GM15510 (cell line): ENCODE results near the gene WDR83.

ENCODE experiments used
- POLR2A ChIP-seq: IDR thresholded peaks from 3 replicates; pipeline ENCODE4 v1.6.1; 2011; ENCODE audit warnings: borderline replicate concordance; ENCODE audit not compliant: insufficient read length; ENCODE audit errors: extremely low read depth

The WDR83 gene

GRCh38 chr19:12720851-12721655, 54.4 kb downstream of the WDR83 start:
- TF ChIP-seq POLR2A = no peak

DNA sequence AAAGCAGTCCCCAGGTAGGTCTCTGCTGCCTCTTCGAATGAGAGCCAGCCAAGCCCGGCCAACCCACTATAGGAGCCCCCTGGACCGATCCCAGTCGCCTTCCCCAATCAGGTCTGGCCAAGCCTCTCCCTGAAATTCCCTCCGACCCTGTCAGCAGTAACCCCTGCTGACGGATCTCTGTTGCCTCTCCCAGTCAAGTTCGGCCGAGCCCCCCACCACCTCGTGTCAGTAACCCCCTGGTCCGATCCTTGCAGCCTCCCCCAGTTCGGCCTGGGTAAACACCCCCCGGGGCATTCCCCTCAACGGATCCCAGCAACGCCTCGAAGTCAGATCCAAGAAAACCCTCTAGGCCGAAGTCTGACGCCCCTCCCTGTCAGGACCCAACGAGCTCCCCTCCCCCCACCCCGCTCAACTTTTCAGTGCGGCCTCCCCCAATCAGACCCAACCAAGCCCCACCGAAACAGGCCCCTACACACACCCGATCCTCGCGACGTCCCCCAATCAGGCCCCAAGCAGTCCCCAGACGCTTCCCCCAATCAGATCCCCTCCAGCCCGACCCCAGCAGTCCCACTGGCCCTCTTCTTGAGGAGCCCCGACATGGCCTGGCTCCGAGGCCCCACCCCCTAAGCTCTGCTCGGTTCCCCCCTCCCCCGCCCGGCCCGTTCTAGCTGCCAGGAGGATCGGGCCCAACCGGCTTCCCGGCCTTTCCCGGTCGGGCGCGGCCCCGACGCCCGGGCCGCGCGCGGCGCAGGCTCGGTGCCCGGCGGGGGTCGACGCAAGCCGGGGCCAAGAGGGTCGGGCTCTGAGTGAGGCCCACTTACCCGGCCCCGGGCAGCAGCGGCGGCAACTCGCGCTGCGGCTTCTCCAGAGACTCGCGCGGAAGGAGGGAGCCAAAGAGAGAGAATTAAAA, 55.3 kb downstream of the WDR83 start:
- TF ChIP-seq POLR2A = no peak

GRCh38 chr19:12722566-12723380, 56.2 kb downstream of the WDR83 start:
- TF ChIP-seq POLR2A = peak; percentile 43

DNA sequence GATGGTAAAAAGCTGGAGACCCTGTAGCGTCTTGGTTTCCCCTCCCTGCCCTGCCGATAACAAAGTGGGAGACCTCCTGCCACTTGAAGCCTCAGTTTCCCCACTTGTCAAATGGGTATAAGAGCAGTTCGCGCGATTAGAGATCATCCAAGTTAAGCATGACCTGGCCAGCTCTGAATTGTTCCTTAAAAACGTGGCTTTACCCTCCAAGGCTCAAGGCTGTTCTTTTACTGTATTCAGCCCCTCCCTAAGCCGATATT, 56.7 kb downstream of the WDR83 start:
- TF ChIP-seq POLR2A = no peak

- TF ChIP-seq POLR2A = peak; percentile 61
Measured at GRCh38 chr19:12723641-12724426, 57.2 kb downstream of the WDR83 start, which contains the start of gene TNPO2. TSS of gene TNPO2 (minus strand) at chr19:12723932. CDS start at chr19:12720977, 2,955 bp downstream.
